ENCODE measurements around the gene IGHMBP2. TPM values are rescaled to one million over a fixed set of nuclear protein-coding genes. Genes with fewer than 3 reads are reported as not detected.

Gene IGHMBP2
- total RNA-seq, 4 donors from 2014 or later: 9.7 to 15.3 (median 12.8) TPM

GRCh38 chr11:68956547-68957254 is 53.0 kb downstream of the IGHMBP2 start:
- Histone ChIP-seq H3K36me3 (no peaks in the 10 kb centered on the region), H3K27me3 (peaks cover 0 to 4% (median 0%) of the 10 kb centered on the region in 4 donors), H3K4me3 (no peak overlapping the region), H3K27ac (no peak overlapping the region), H3K4me1 (peaks cover 9 to 20% (median 10%) of the 10 kb centered on the region in 3 donors), H3K9me3 (no peaks in the 10 kb centered on the region)
- intact Hi-C loops (cut with DNase I): no loop called here
- TF ChIP-seq CTCF (IDR thresholded peaks at IDR 0.05) (no peak), POLR2A (IDR thresholded peaks at IDR 0.05) (no peak)
- WGBS, 2 donors: 51 to 76% methylated on average over 3 to 5 of the region's 12 CpGs
- no peak for DNase-seq

GRCh38 chr11:68958211-68958610 is 54.5 kb downstream of the IGHMBP2 start:
- Histone ChIP-seq H3K4me1 (peaks cover 9 to 20% (median 10%) of the 10 kb centered on the region in 3 donors), H3K4me3 (no peak overlapping the region), H3K36me3 (no peaks in the 10 kb centered on the region), H3K27me3 (peaks cover 0 to 4% (median 0%) of the 10 kb centered on the region in 4 donors), H3K9me3 (no peaks in the 10 kb centered on the region), H3K27ac (no peak overlapping the region)
- intact Hi-C loops (cut with DNase I): no loop called here
- WGBS, 2 donors: 71 to 94% methylated on average over 3 to 7 of the region's 9 CpGs
- no peak for DNase-seq
- TF ChIP-seq CTCF (IDR thresholded peaks at IDR 0.05) (no peak), POLR2A (IDR thresholded peaks at IDR 0.05) (no peak)

GRCh38 chr11:68959465-68960293 is 56.0 kb downstream of the IGHMBP2 start:
- TF ChIP-seq POLR2A (IDR thresholded peaks at IDR 0.05): no peak
- no peak for TF ChIP-seq CTCF (IDR thresholded peaks at IDR 0.05)
- Histone ChIP-seq H3K27me3 (peaks cover 0 to 4% (median 0%) of the 10 kb centered on the region in 4 donors), H3K9me3 (no peaks in the 10 kb centered on the region), H3K27ac (no peak overlapping the region), H3K36me3 (no peaks in the 10 kb centered on the region), H3K4me1 (peaks cover 9 to 20% (median 10%) of the 10 kb centered on the region in 3 donors), H3K4me3 (no peak overlapping the region)
- intact Hi-C loops (cut with DNase I): no loop called here
- 87 to 90% methylated on average over 22 to 27 of the region's 31 CpGs for WGBS, 2 donors
- no peak for DNase-seq

- Histone ChIP-seq H3K27ac (no peak overlapping the region), H3K36me3 (no peaks in the 10 kb centered on the region), H3K4me1 (peaks cover 2 to 12% (median 3%) of the 10 kb centered on the region in 3 donors), H3K4me3 (no peak overlapping the region), H3K27me3 (peaks cover 0 to 4% (median 0%) of the 10 kb centered on the region in 4 donors), H3K9me3 (no peaks in the 10 kb centered on the region)
- 50 to 64% methylated on average over 3 to 8 of the region's 25 CpGs for WGBS, 2 donors
- TF ChIP-seq POLR2A (IDR thresholded peaks at IDR 0.05): no peak
- no peak for TF ChIP-seq CTCF (IDR thresholded peaks at IDR 0.05)
- DNase-seq: no peak
- intact Hi-C loops (cut with DNase I): no loop called here
These were observed 56.8 kb downstream of the IGHMBP2 start for GRCh38 chr11:68960294-68961071.

Data from esophagus squamous epithelium (tissue), 5 donors.